ENCODE measurements around the gene NCKAP5. TPM values are rescaled to one million over a fixed set of nuclear protein-coding genes. Genes with fewer than 3 reads are reported as not detected.

NCKAP5 gene
- total RNA-seq, 1 donor from 2014 or later: 0.55 TPM

DNA sequence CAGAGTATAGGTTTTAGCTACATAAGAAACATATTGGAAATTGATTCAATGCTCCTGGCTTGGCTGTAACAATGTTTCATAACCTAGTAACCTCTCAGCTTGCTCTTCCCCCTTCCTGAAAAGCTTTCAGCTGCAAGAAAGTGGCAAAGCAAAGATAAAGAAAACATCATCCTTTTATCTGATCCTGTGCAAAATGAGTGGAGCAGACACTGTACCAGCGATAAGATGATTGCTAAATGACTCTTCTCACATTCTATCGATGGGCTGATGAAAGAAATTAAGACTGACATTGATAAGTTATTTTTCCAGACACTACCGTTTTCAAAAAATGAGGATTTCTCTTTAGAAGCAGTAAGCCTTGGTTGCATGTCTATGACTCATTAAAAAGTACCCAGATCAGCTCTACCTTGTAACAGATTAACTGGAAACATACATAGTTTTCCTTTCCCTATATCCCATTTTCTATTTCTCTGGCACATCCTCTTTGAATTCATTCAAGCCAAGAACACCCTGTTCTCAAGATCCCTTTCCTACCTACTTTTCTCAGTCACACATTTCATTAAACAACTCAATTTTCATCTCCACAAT is 811.2 kb downstream of the NCKAP5 start:
- DNase-seq (ENCODE audit: low read depth): peak; percentile 70

DNA sequence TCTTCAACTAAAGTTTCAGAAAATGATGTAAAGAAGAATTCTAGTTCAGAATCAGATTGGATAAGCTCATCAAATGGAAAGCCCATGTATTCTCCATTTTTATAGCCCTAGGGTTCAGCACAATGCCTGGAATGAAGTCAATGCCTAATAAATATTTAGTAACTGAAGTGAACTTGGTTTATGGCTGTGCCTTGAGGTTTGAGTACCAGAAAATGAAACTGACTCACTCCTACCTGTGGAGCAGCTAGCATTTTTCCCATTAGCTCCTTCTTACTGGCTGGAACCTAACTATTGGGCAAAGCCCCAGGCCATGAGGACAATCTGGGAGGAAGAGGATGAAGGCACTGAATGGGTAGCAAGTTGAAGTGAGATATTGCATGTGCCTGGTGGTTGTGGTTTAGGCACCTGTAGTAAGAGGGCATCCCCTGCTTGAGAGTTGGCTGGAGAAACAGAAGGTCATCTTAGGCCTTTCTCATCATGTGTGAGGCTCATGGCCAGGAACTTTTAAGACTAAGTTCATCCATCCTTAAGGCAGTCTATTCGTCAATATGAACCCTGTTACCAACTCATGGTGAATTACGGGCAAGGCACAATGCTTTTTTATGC is 813.3 kb downstream of the NCKAP5 start:
- peak; percentile 54 for DNase-seq (ENCODE audit: low read depth)

DNA sequence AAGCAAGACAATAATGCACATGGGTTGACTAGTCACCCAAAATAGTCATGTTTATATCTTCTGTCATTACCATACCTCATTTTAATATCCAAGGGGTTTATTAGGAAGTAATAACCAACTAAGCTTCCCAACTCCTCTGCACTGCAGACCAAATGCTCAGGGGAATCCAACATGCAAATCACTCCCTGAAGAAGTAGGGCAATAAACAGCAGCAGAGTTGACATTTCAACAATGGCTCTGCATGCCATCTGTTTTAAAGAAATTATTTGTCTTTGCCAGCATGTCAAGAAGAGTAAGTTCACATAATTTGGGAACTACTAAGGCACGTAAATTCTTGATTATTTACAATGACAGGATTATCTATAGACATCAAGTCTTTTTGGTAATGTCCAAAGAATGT is 813.9 kb downstream of the NCKAP5 start:
- DNase-seq (ENCODE audit: low read depth): no peak

DNA sequence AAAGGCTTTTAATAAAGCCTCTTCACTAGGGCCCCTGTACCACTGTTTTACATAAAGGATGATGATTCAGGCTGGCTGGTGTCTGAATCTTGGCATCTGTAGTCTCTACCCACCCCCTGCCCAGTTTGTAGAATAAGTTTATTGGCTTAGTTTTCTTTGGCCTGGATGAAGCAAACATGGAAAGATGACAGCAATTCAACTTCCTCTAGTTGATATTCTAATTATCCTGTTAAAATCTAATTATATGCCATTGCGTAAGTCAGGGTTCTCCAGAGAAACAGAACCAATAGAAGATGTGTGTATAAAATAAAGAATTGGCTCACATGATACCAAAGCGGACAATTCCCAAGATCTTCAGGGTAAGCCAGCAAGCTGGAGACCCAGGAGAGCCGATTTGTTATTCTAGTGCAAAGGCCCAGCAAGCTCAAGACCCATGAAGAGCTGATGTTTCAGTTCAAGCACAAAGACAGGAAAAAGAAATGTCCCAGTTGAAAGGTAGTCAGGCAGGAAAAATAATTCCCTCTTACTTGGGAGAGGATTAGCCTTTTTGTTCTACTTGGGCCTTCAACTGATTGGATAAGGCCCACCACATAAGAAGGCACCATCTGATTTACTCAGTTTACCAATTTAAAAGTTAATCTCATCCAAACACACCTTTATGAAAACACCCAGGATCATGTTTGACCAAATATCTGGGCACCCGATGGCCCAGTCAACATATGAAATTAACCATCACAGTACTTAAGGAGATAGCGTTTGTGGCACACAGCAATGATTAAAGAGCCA is 815.6 kb downstream of the NCKAP5 start:
- DNase-seq (ENCODE audit: low read depth): no peak

GRCh38 chr2:132751836-132752235 is 816.4 kb downstream of the NCKAP5 start:
- no peak for DNase-seq (ENCODE audit: low read depth)

- no peak for DNase-seq (ENCODE audit: low read depth)
These were observed 817.7 kb downstream of the NCKAP5 start for GRCh38 chr2:132750606-132751005.

- DNase-seq (ENCODE audit: low read depth): no peak
These were observed 821.2 kb downstream of the NCKAP5 start for GRCh38 chr2:132747046-132747445.

DNA sequence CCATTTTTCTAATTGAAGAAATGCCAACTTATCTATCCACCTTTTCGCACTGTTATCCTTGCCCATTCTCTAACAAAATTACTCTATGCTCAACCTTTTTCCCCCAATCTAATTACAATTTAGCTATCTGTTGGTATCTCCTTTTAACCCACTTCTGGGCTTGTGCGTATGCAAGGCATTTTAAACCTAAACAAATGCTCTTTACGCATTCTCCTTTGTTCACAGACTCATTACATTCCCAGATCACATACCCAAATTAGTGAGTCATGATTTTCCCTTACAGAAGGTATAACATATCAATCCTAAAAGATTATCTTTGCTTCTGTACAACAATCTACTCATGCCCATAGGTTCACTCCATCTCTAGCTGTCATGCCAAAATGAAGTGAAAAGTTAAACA is 826.5 kb downstream of the NCKAP5 start:
- no peak for DNase-seq (ENCODE audit: low read depth)

- DNase-seq (ENCODE audit: low read depth): peak; percentile 73
These were observed 828.1 kb downstream of the NCKAP5 start for GRCh38 chr2:132740081-132740720.

GRCh38 chr2:132738223-132738622 is 830.0 kb downstream of the NCKAP5 start:
- no peak for DNase-seq (ENCODE audit: low read depth)

GRCh38 chr2:132736059-132736458 is 832.2 kb downstream of the NCKAP5 start:
- no peak for DNase-seq (ENCODE audit: low read depth)

GRCh38 chr2:132734961-132735360 is 833.3 kb downstream of the NCKAP5 start:
- DNase-seq (ENCODE audit: low read depth): no peak

- peak; percentile 35 for DNase-seq (ENCODE audit: low read depth)
These were observed 835.2 kb downstream of the NCKAP5 start for GRCh38 chr2:132733094-132733493.

DNA sequence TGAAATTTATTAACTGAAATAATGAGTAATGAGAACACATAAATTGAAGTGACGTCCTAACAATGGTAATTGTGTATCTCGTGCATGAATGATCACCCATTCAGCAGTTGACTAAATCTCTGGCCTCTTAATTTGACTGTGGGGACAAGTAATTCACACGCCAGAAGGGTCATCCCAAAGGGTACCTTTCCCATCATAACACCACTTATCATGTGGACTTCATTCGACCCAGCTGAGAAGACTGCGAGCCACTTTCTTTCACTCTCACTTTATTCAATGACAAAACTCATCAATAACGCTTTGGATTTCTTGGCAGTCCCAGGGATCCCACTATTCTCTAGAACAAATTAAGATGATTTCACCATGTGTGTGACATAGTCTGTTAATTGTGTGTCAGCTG is 835.6 kb downstream of the NCKAP5 start:
- DNase-seq (ENCODE audit: low read depth): no peak

GRCh38 chr2:132731441-132731840 is 836.8 kb downstream of the NCKAP5 start:
- DNase-seq (ENCODE audit: low read depth): no peak

DNA sequence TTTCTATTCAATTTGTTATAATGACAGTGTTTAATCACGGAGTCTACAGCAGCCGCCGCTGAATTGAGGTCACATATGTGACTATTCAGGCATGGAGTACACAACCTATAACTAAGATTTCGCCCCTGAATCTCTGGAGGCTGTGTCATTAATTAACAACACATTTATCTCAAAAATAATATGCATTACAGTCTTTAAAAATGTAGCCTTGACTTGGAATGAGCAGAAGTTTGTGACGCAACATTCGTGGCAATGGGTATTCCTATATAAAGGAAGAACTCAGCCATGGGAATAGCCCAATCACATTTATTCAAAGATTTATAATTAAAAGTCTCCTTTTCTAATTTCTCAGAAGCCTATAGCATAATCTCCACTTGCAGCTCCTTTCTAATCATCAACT is 837.7 kb downstream of the NCKAP5 start:
- DNase-seq (ENCODE audit: low read depth): no peak

- DNase-seq (ENCODE audit: low read depth): no peak
These were observed 838.7 kb downstream of the NCKAP5 start for GRCh38 chr2:132729522-132729921.

- DNase-seq (ENCODE audit: low read depth): no peak
These were observed 842.1 kb downstream of the NCKAP5 start for GRCh38 chr2:132726155-132726554.

DNA sequence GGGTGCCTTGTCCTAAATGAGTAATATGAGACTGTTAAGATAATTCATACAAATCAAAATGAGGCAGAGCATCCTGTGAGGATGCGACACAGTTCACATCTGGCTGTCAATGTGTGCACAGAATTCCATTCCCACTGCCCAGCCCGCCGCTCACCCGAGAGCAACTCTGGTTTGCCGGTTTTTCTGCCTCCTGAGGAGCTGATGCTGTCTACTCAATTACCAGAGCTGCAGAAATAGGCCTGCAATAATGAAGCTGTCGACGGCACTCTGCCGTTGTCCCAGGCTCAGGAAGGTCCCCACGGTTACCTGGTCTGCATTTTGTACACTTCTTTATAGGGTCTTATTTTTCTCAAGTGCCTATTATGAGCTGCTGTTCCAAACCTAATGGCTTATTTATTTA is 842.5 kb downstream of the NCKAP5 start:
- DNase-seq (ENCODE audit: low read depth): no peak

DNA sequence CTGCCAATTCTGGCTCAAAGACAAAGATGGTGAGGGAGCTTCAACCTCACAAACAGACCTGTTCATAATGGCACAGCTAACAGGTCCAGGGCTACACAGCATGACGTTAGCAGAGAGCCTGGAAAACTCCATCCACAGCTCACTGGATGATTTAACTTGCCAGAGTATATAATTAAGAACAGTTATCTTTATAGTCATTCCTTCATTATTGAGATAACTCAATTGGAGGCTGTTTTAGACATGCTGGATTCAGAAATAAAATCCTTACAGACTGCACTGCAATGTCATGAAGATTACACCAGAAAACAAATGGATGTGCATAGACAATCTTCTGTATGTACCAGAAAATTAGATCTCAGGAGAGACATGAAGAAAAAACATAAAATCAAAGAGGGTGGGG is 843.1 kb downstream of the NCKAP5 start:
- DNase-seq (ENCODE audit: low read depth): no peak

DNA sequence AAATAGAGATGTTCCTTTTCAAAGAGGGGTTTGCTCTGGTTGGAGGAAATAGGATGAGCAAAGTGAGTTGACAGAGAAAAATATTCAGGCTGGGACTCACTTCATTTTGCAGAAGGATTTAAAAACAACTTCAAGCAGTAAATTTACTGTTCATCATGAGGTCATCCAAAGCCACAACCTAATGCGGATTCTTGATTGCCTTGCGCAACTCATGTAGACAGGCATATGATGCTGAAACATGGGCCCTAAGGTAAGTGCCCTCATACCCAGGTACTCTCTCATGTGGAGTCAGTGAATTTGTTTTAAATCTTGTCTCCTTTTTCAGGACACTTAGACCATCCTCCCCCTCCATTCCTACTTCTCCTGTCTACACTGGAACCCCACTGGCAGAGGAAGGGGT is 846.3 kb downstream of the NCKAP5 start:
- DNase-seq (ENCODE audit: low read depth): no peak

GRCh38 chr2:132720393-132720792 is 847.9 kb downstream of the NCKAP5 start:
- DNase-seq (ENCODE audit: low read depth): no peak

GRCh38 chr2:132719480-132719879 is 848.8 kb downstream of the NCKAP5 start:
- DNase-seq (ENCODE audit: low read depth): no peak
